Measurements from ENCODE around the gene NHSL1. TPM values are rescaled to one million over a fixed set of nuclear protein-coding genes. Genes with fewer than 3 reads are reported as not detected.

NHSL1 gene
- total and polyA plus RNA-seq, 7 donors = 6.5 to 17.5 (median 8.6) TPM

- Histone ChIP-seq H3K36me3 (no peaks in the 10 kb centered on the region), H3K4me1 (peaks cover 0 to 21% (median 15%) of the 10 kb centered on the region in 4 donors), H3K9me3 (no peaks in the 10 kb centered on the region), H3K4me3 (no peak overlapping the region), H3K27ac (no peak overlapping the region), H3K27me3 (no peaks in the 10 kb centered on the region)
- TF ChIP-seq CTCF (IDR thresholded peaks at IDR 0.05) = no peak
- TF ChIP-seq POLR2AphosphoS5 (IDR thresholded peaks at IDR 0.05) = no peak
- TF ChIP-seq POLR2A (IDR thresholded peaks at IDR 0.05) = no peak
- no peak for TF ChIP-seq EP300 (IDR thresholded peaks at IDR 0.05)
- intact Hi-C loops (cut with DNase I) = no loop called here
- WGBS, 2 donors = 96% methylated on average over 11 of the region's 11 CpGs
- no peak for DNase-seq
These were observed 67.3 kb downstream of the NHSL1 start for GRCh38 chr6:138432063-138432356.

GRCh38 chr6:138431256-138432062, 67.8 kb downstream of the NHSL1 start:
- TF ChIP-seq CTCF (IDR thresholded peaks at IDR 0.05) = no peak
- TF ChIP-seq EP300 (IDR thresholded peaks at IDR 0.05) = no peak
- TF ChIP-seq POLR2A (IDR thresholded peaks at IDR 0.05) = no peak
- TF ChIP-seq POLR2AphosphoS5 (IDR thresholded peaks at IDR 0.05) = no peak
- H3K27ac ChIP-seq = no peak overlapping the region
- 85 to 91% methylated on average over 19 of the region's 19 CpGs for WGBS, 2 donors
- no peaks in the 10 kb centered on the region for H3K36me3 ChIP-seq
- H3K9me3 ChIP-seq = no peaks in the 10 kb centered on the region
- peaks cover 0 to 21% (median 15%) of the 10 kb centered on the region in 4 donors for H3K4me1 ChIP-seq
- H3K27me3 ChIP-seq = no peaks in the 10 kb centered on the region
- H3K4me3 ChIP-seq = no peak overlapping the region
- DNase-seq = no peak
- intact Hi-C loops (cut with DNase I) = no loop called here

- Histone ChIP-seq H3K4me1 (peaks cover 0 to 21% (median 15%) of the 10 kb centered on the region in 4 donors), H3K36me3 (no peaks in the 10 kb centered on the region), H3K27me3 (no peaks in the 10 kb centered on the region), H3K4me3 (no peak overlapping the region), H3K9me3 (no peaks in the 10 kb centered on the region), H3K27ac (no peak overlapping the region)
- 89 to 90% methylated on average over 29 of the region's 29 CpGs for WGBS, 2 donors
- DNase-seq = no peak
- TF ChIP-seq POLR2AphosphoS5 (IDR thresholded peaks at IDR 0.05) (no peak), CTCF (IDR thresholded peaks at IDR 0.05) (no peak), EP300 (IDR thresholded peaks at IDR 0.05) (no peak), POLR2A (IDR thresholded peaks at IDR 0.05) (no peak)
- intact Hi-C loops (cut with DNase I) = no loop called here
These were observed 68.7 kb downstream of the NHSL1 start for GRCh38 chr6:138430361-138431145.

GRCh38 chr6:138429761-138430160, 69.5 kb downstream of the NHSL1 start:
- WGBS, 2 donors = 77 to 78% methylated on average over 12 of the region's 12 CpGs
- no peak for DNase-seq
- no peak for TF ChIP-seq EP300 (IDR thresholded peaks at IDR 0.05)
- TF ChIP-seq POLR2AphosphoS5 (IDR thresholded peaks at IDR 0.05) = no peak
- no peak for TF ChIP-seq POLR2A (IDR thresholded peaks at IDR 0.05)
- TF ChIP-seq CTCF (IDR thresholded peaks at IDR 0.05) = no peak
- peaks cover 0 to 21% (median 15%) of the 10 kb centered on the region in 4 donors for H3K4me1 ChIP-seq
- no peaks in the 10 kb centered on the region for H3K27me3 ChIP-seq
- peak overlapping the region in 2 of 4 donors; percentile 13 to 18 for H3K4me3 ChIP-seq
- no peaks in the 10 kb centered on the region for H3K36me3 ChIP-seq
- no peaks in the 10 kb centered on the region for H3K9me3 ChIP-seq
- H3K27ac ChIP-seq = peak overlapping the region in 3 of 4 donors; percentile 39 to 51 (median 47)
- intact Hi-C loops (cut with DNase I) = loop anchor here (1.0 to 2.0 kb wide), 3 partner anchors 79 to 313 kb away; no protein-coding TSS in a partner anchor

All from sigmoid colon (tissue), 7 donors.